ENCODE measurements around the gene PLA2G12A.

DNA sequence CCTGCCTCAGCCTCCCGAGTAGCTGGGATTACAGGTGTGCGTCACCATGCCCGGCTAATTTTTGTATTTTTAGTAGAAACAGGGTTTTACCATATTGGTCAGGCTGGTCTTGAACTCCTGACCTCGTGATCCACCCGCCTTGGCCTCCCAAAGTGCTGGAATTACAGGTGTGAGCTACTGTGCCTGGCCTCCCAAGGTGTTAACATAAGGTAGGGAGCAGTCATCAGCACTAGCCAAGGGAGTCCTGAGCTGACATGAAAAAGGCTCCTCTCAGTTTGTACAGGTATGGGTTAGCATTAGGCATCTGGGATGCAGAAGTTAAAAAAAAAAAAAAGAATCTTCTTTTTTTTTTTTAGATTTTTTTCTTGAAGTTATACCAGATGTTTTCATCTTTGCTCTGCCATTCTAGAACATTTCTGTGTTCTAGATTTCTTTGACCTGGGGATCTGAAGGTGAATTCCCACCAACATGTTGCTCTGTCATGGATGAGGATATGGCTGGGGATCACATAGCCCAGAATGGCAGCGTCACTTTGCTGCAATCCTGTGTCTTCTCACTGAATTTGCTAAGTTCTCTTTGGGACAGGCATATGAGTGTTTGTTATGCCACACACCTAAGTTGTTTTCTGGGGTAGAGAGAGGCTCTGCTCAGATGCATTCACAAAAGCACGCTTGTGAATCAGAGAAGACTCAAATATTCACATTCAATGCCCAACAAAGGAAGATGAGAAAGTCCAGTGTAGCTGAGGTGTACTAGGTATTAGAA, 24.4 kb upstream of the PLA2G12A start:
- TF ChIP-seq, protein P1, sequence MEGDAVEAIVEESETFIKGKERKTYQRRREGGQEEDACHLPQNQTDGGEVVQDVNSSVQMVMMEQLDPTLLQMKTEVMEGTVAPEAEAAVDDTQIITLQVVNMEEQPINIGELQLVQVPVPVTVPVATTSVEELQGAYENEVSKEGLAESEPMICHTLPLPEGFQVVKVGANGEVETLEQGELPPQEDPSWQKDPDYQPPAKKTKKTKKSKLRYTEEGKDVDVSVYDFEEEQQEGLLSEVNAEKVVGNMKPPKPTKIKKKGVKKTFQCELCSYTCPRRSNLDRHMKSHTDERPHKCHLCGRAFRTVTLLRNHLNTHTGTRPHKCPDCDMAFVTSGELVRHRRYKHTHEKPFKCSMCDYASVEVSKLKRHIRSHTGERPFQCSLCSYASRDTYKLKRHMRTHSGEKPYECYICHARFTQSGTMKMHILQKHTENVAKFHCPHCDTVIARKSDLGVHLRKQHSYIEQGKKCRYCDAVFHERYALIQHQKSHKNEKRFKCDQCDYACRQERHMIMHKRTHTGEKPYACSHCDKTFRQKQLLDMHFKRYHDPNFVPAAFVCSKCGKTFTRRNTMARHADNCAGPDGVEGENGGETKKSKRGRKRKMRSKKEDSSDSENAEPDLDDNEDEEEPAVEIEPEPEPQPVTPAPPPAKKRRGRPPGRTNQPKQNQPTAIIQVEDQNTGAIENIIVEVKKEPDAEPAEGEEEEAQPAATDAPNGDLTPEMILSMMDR (IDR thresholded peaks at IDR 0.05 in 2 of 3, conservative IDR thresholded peaks at IDR 0.05 in 1 of 3; ENCODE audit: insufficient read depth in 2 of 3, low read depth in 1 of 3, low read length in 3 of 3), result no peak
- TF ChIP-seq TBL1XR1 (IDR thresholded peaks at IDR 0.05; ENCODE audit: low read length in 2 of 2) (no peak), EP300 (IDR thresholded peaks at IDR 0.05; ENCODE audit: low read length) (no peak), HNRNPL (IDR thresholded peaks at IDR 0.05; ENCODE audit: low read depth, low read length) (no peak), ZNF133 (CRISPR knock-in tag; IDR thresholded peaks at IDR 0.05) (no peak), HDAC6 (IDR thresholded peaks at IDR 0.05; ENCODE audit: low read depth, low read length) (no peak), POLR3A (IDR thresholded peaks at IDR 0.05; ENCODE audit: borderline replicate concordance, extremely low read depth, insufficient read depth, insufficient read length) (no peak), CEBPB (tag; IDR thresholded peaks at IDR 0.05) (no peak), TRIM28 (IDR thresholded peaks at IDR 0.05) (no peak), ZNF76 (CRISPR knock-in tag; IDR thresholded peaks at IDR 0.05; ENCODE audit: borderline replicate concordance) (no peak), XRCC5 (IDR thresholded peaks at IDR 0.05; ENCODE audit: low read depth, low read length) (no peak)
- TF ChIP-seq, protein P2, sequence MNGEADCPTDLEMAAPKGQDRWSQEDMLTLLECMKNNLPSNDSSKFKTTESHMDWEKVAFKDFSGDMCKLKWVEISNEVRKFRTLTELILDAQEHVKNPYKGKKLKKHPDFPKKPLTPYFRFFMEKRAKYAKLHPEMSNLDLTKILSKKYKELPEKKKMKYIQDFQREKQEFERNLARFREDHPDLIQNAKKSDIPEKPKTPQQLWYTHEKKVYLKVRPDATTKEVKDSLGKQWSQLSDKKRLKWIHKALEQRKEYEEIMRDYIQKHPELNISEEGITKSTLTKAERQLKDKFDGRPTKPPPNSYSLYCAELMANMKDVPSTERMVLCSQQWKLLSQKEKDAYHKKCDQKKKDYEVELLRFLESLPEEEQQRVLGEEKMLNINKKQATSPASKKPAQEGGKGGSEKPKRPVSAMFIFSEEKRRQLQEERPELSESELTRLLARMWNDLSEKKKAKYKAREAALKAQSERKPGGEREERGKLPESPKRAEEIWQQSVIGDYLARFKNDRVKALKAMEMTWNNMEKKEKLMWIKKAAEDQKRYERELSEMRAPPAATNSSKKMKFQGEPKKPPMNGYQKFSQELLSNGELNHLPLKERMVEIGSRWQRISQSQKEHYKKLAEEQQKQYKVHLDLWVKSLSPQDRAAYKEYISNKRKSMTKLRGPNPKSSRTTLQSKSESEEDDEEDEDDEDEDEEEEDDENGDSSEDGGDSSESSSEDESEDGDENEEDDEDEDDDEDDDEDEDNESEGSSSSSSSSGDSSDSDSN (IDR thresholded peaks at IDR 0.05; ENCODE audit: borderline replicate concordance in 1 of 2, low read depth in 2 of 2, low read length in 2 of 2), result no peak

All from K562 (cell line).